Muscle of leg (tissue), 11 donors: ENCODE results near the gene YWHAB. TPM values are rescaled to one million over a fixed set of nuclear protein-coding genes. Genes with fewer than 3 reads are reported as not detected.

Experiments used
- DNase-seq: peaks from one replicate; pipeline ENCODE4 v3.0.0; 2013
- H3K27ac ChIP-seq: one replicate; pipeline ENCODE4 v1.5.1; 2013; ENCODE audit warnings: mild to moderate bottlenecking, low read length, control low read depth
- H3K27me3 ChIP-seq: one replicate; pipeline ENCODE4 v1.6.1; 2013; ENCODE audit warnings: low read length; ENCODE audit not compliant: control insufficient read depth, insufficient read depth
- H3K36me3 ChIP-seq: one replicate; pipeline ENCODE4 v1.6.1; 2013; ENCODE audit warnings: low read length; ENCODE audit not compliant: control insufficient read depth, insufficient read depth
- H3K4me1 ChIP-seq: one replicate; pipeline ENCODE4 v1.6.1; 2013; ENCODE audit warnings: low read length; ENCODE audit not compliant: control insufficient read depth, insufficient read depth
- H3K4me3 ChIP-seq: one replicate; pipeline ENCODE4 v1.5.1; 2013; ENCODE audit warnings: low read length, control low read depth
- H3K9me3 ChIP-seq: replicated peaks from 2 replicates; pipeline ENCODE4 v1.6.1; 2013; ENCODE audit warnings: low read depth, low read length; ENCODE audit not compliant: control insufficient read depth
- WGBS: methylation state at CpG from one replicate; pipeline ENCODE4 v1.1.5; 2013; ENCODE audit warnings: missing lambda C conversion rate; ENCODE audit not compliant: insufficient coverage; 5-methylcytosine and 5-hydroxymethylcytosine counted together
- polyA plus RNA-seq, 8 donors: library from polyadenylated mRNA; unstranded; fragments of 120-200 nt; gene quantifications; one replicate each; pipeline versions ENCODE4 v1.2.1 to v1.2.3, GENCODE V29; 2013; ENCODE audit warnings: inconsistent platforms in 1 of 8, low replicate concordance in 1 of 8; ENCODE audit not compliant: insufficient read length in 8 of 8, insufficient read depth in 1 of 8
- total RNA-seq: library from RNA; stranded (reverse); fragments of 120-200 nt; gene quantifications from one replicate; pipeline ENCODE4 v1.2.4, GENCODE V29; 2013

The YWHAB gene
- total and polyA plus RNA-seq, 9 donors: 62.7 to 129 (median 108) TPM

DNA sequence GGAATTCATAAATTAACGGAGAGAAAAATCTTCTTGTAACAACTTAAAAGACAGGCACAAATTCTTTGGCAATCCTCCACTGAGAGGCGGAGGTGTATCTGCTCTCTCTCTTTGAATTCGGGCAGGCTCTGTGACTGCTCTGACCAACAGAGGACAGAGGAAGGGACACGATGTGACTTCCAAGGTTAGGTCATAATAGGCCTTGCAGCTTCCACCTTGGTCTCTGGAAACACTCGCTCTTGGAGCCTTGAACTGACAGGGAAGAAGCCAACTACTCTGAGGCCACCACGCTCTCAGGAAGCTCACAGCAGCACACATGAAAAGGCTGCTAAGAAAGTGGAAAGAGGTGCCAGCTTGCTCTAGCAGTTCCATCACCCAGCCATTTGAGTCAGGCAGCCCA is 59.8 kb downstream of the YWHAB start:
- no peak overlapping the region for H3K4me3 ChIP-seq
- H3K9me3 ChIP-seq: no peaks in the 10 kb centered on the region
- H3K36me3 ChIP-seq: peaks cover 42% of the 10 kb centered on the region
- DNase-seq: no peak
- WGBS: 83% methylated on average over 5 of the region's 6 CpGs
- no peaks in the 10 kb centered on the region for H3K27me3 ChIP-seq
- no peak overlapping the region for H3K27ac ChIP-seq
- H3K4me1 ChIP-seq: no peaks in the 10 kb centered on the region

DNA sequence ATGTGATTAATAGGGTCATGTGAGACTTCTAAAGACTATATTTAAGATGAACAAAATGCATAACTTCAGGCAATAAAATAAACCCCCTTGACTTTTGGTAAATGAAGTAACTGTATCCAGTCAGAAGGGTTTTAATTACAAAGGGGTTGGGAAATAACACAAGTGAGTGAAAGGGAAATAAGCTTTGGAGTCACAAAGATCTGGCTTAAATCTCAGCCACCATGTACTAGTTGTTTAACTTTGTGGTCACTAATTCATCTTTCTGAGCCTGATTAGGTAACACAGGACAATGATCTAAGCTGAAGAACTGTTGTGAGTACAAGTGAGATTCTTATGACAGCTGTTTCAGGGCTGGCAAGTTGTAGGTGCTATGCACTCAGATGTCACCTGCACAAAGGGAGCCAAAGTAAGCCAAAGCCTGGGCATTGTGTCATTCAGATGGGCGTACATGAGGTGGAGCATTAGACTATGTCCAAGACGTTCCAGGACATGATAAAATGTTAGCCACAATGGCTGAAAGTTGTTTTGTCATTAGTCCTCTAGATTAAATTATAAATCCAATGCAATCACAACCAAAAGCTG is 60.9 kb downstream of the YWHAB start:
- Histone ChIP-seq H3K27me3 (no peaks in the 10 kb centered on the region), H3K4me1 (no peaks in the 10 kb centered on the region), H3K4me3 (no peak overlapping the region), H3K27ac (no peak overlapping the region), H3K36me3 (peaks cover 51% of the 10 kb centered on the region), H3K9me3 (no peaks in the 10 kb centered on the region)
- DNase-seq: no peak
- WGBS: no CpG with 5 or more reads among the region's 2 CpGs

DNA sequence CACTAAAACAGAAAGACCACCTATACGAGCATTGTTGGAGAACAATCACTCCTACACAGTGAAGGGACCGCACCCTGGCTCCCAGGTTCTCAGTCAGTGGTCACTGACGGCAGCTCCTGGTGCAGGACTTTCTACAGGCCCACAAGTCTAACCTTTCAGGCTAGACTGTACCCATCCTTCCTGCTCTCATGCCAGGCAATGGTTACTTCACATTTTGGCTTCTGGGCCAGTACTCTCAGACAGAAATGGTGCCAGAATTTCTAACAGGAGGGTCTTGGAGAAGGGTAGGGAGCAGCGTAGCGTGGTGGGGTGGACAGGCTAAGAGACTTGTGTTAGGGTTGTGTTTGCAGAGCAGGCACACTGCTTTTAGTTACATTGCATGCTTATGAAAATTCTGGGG is 62.6 kb downstream of the YWHAB start:
- Histone ChIP-seq H3K9me3 (no peaks in the 10 kb centered on the region), H3K36me3 (peaks cover 52% of the 10 kb centered on the region), H3K27ac (no peak overlapping the region), H3K4me3 (no peak overlapping the region), H3K27me3 (no peaks in the 10 kb centered on the region), H3K4me1 (no peaks in the 10 kb centered on the region)
- no peak for DNase-seq
- 79% methylated on average over 3 of the region's 5 CpGs for WGBS

DNA sequence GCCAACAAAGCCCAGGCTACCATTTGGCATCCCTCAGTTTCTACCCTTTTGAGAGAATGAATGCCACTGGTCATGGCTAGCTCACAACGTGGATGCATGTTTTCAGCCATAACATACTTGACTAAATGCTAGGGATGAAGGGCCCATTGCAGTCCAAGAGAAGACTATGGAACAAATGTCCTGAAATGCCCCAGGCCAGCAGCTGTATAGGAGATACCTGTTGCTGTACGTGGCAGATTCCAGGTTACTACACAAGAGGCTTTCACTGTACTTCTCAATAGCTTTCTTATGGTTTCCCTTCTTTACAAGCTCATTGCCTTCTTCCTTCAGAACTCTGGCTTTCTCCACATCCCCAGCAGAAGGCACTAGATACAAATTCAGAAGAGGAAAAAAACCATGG is 63.0 kb downstream of the YWHAB start:
- H3K9me3 ChIP-seq: no peaks in the 10 kb centered on the region
- DNase-seq: no peak
- H3K27ac ChIP-seq: no peak overlapping the region
- 94% methylated on average over 2 of the region's 2 CpGs for WGBS
- H3K4me1 ChIP-seq: no peaks in the 10 kb centered on the region
- H3K4me3 ChIP-seq: no peak overlapping the region
- H3K36me3 ChIP-seq: peaks cover 52% of the 10 kb centered on the region
- H3K27me3 ChIP-seq: no peaks in the 10 kb centered on the region

DNA sequence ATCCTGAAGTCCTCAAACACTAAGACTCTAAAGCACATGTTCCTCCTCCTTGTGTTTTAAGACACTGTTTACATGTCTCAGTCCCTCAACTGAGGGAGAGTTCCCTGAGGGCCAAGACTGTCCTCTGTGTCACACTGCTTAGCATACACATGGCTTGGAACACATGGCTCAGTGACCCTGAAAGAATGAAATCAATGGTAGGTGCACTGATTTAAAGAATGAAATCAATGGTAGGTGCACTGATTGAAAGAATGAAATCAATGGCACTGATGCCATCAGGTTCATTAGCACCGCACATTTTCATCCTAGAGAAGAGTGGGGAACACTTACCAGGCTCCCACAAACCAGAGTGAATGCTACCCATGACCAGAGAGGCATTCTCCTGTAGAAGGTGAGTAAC is 64.9 kb downstream of the YWHAB start:
- no peaks in the 10 kb centered on the region for H3K4me1 ChIP-seq
- no peak for DNase-seq
- peaks cover 65% of the 10 kb centered on the region for H3K36me3 ChIP-seq
- H3K4me3 ChIP-seq: no peak overlapping the region
- WGBS: no CpG with 5 or more reads among the region's 1 CpG
- no peaks in the 10 kb centered on the region for H3K9me3 ChIP-seq
- no peaks in the 10 kb centered on the region for H3K27me3 ChIP-seq
- H3K27ac ChIP-seq: no peak overlapping the region

DNA sequence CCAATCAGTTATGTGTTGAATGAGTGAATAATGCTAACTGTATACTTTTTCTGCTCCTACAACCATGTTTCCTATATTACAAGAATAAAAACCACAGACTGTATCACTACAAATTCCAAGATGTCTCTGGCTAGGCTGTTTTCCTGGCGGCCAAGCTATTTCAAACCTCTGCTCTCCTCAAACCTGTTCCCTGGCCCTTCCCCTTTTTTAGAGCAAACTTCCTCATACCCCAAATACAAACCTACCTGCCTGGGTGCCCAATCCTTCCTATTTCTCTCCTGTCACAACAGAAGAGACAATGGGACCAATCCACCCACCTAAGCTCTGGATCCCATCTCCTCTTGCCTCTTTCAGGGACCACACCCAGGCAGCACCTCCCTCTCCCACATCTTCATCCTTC is 67.2 kb downstream of the YWHAB start:
- H3K36me3 ChIP-seq: peaks cover 70% of the 10 kb centered on the region
- H3K4me3 ChIP-seq: no peak overlapping the region
- no peaks in the 10 kb centered on the region for H3K27me3 ChIP-seq
- no peaks in the 10 kb centered on the region for H3K4me1 ChIP-seq
- DNase-seq: no peak
- 93% methylated on average over 1 of the region's 1 CpG for WGBS
- no peak overlapping the region for H3K27ac ChIP-seq
- H3K9me3 ChIP-seq: no peaks in the 10 kb centered on the region

DNA sequence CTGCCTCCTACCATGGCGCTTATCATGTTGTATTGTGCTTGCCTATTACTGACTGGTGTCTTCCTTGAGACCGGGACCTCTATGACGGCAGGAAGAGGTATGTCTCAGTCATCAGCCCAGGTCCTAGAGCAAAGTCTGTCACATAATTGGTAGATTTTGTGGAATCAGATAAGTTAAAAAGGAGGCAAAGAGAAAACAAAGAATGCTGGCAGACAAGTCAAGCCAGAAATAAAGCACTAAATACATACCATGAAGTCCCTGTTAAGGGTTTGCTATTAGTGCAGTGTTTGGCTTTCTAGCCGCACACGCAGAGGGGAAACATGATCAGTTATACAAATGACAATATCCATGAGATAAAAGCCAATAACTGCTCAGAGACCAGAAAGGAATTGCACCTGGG is 68.7 kb downstream of the YWHAB start:
- no peaks in the 10 kb centered on the region for H3K27me3 ChIP-seq
- H3K36me3 ChIP-seq: peaks cover 63% of the 10 kb centered on the region
- H3K27ac ChIP-seq: no peak overlapping the region
- no peak for DNase-seq
- no peaks in the 10 kb centered on the region for H3K9me3 ChIP-seq
- H3K4me3 ChIP-seq: no peak overlapping the region
- 97% methylated on average over 3 of the region's 5 CpGs for WGBS
- peaks cover 3% of the 10 kb centered on the region for H3K4me1 ChIP-seq

DNA sequence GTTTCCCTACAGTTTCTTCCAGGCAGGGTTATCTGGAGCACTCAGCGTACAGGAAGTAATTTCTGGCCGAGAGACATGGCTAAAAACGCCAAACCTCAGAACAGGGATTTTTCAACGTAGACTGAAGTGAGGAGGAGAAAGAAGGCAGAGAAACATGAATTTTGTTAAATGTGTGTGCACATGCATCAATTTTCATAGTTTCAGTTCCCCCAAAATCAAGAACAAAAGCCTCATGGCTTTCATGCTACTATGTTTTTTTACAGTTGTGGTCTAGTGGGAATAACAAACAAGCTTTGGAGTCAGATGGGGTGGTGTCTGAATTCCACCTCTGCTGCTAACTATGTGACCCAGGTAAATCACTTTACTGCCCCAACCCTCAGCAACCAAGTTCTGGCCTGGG is 69.8 kb downstream of the YWHAB start:
- WGBS: 80% methylated on average over 1 of the region's 4 CpGs
- Histone ChIP-seq H3K4me3 (no peak overlapping the region), H3K36me3 (peaks cover 61% of the 10 kb centered on the region), H3K9me3 (no peaks in the 10 kb centered on the region), H3K27me3 (no peaks in the 10 kb centered on the region), H3K4me1 (peaks cover 6% of the 10 kb centered on the region), H3K27ac (no peak overlapping the region)
- no peak for DNase-seq

DNA sequence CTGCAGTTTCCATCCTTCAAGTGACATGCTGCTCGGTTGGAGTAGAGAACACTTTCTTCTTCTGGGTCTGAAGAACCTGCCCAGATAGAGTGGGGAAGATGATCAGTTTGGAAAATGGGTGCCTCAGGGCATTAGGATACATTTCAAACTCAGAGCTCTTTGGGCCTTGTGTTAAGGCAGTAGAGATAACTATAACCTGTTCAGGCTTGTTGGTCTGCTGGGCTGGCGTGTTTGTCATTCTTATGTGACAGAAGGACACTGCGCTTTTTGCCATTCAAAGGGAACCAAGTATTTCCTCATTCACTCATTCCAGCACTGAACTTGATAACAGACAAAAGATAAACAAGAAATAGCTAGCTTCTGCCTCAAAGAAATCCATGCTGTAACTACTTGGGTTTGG is 70.9 kb downstream of the YWHAB start:
- no peak overlapping the region for H3K4me3 ChIP-seq
- no peak for DNase-seq
- H3K27me3 ChIP-seq: no peaks in the 10 kb centered on the region
- peaks cover 9% of the 10 kb centered on the region for H3K4me1 ChIP-seq
- no peaks in the 10 kb centered on the region for H3K9me3 ChIP-seq
- peaks cover 52% of the 10 kb centered on the region for H3K36me3 ChIP-seq
- H3K27ac ChIP-seq: no peak overlapping the region
- WGBS: 95% methylated on average over 3 of the region's 3 CpGs
